GM18526 (cell line): ENCODE data around the gene ZNF835.

Experiments
- POLR2A ChIP-seq: IDR thresholded peaks from 3 replicates; pipeline ENCODE4 v1.6.1; 2011; ENCODE audit not compliant: insufficient read length; ENCODE audit errors: extremely low read depth

The ZNF835 gene

GRCh38 chr19:56668676-56669075 lies 2.9 kb downstream of the ZNF835 start:
- TF ChIP-seq POLR2A: no peak

- no peak for TF ChIP-seq POLR2A
These were observed 4.2 kb downstream of the ZNF835 start for GRCh38 chr19:56667311-56667870.

GRCh38 chr19:56664511-56664910 lies 7.0 kb downstream of the ZNF835 start:
- no peak for TF ChIP-seq POLR2A

- TF ChIP-seq POLR2A: no peak
These were observed 7.5 kb downstream of the ZNF835 start for GRCh38 chr19:56663931-56664500.

- TF ChIP-seq POLR2A: no peak
These were observed 10.3 kb downstream of the ZNF835 start for GRCh38 chr19:56661248-56661647.

- no peak for TF ChIP-seq POLR2A
These were observed 11.0 kb downstream of the ZNF835 start for GRCh38 chr19:56660381-56661107.

GRCh38 chr19:56654151-56654550 lies 17.4 kb downstream of the ZNF835 start:
- no peak for TF ChIP-seq POLR2A

GRCh38 chr19:56643460-56643955 lies 28.0 kb downstream of the ZNF835 start:
- TF ChIP-seq POLR2A: no peak

- TF ChIP-seq POLR2A: no peak
These were observed 28.7 kb downstream of the ZNF835 start, which contains the start of gene SMIM17 for GRCh38 chr19:56642711-56643459. SMIM17 (plus strand) TSS chr19:56643159; CDS start chr19:56645668, 2,509 bp downstream.

GRCh38 chr19:56639217-56639616 lies 32.3 kb downstream of the ZNF835 start:
- TF ChIP-seq POLR2A: no peak

- no peak for TF ChIP-seq POLR2A
These were observed 33.5 kb downstream of the ZNF835 start for GRCh38 chr19:56637976-56638555.

- no peak for TF ChIP-seq POLR2A
These were observed 38.5 kb downstream of the ZNF835 start for GRCh38 chr19:56633021-56633420.

GRCh38 chr19:56625708-56626107 lies 45.8 kb downstream of the ZNF835 start:
- TF ChIP-seq POLR2A: no peak

- no peak for TF ChIP-seq POLR2A
These were observed 48.6 kb downstream of the ZNF835 start for GRCh38 chr19:56623006-56623405.

- no peak for TF ChIP-seq POLR2A
These were observed 49.2 kb downstream of the ZNF835 start for GRCh38 chr19:56622374-56622773.
